Measurements from ENCODE around the gene PHLDB3. TPM values are rescaled to one million over a fixed set of nuclear protein-coding genes. Genes with fewer than 3 reads are reported as not detected.

PHLDB3 gene
- total and polyA plus RNA-seq, 10 donors: 8.0 to 23.0 (median 16.1) TPM

DNA sequence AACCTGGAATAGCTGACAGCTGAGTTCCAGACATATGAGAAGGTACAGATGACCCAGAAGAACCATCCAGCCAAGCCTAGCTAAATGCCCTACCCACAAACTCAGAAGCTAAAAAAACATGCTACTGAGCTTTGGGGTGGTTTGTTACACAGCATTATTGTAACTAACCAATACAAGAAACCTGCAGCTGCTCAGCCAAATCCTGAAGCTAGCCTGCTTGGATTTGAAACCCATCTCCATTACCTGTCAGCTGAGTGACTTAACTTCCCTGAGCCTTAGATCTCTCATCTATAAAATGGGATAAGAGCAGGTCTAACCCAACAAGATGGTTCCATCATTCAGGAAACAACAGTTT is 64.9 kb downstream of the PHLDB3 start:
- TF ChIP-seq POLR2AphosphoS5 (IDR thresholded peaks at IDR 0.05) (no peak), POLR2A (IDR thresholded peaks at IDR 0.05) (no peak)
- TF ChIP-seq, protein P1, sequence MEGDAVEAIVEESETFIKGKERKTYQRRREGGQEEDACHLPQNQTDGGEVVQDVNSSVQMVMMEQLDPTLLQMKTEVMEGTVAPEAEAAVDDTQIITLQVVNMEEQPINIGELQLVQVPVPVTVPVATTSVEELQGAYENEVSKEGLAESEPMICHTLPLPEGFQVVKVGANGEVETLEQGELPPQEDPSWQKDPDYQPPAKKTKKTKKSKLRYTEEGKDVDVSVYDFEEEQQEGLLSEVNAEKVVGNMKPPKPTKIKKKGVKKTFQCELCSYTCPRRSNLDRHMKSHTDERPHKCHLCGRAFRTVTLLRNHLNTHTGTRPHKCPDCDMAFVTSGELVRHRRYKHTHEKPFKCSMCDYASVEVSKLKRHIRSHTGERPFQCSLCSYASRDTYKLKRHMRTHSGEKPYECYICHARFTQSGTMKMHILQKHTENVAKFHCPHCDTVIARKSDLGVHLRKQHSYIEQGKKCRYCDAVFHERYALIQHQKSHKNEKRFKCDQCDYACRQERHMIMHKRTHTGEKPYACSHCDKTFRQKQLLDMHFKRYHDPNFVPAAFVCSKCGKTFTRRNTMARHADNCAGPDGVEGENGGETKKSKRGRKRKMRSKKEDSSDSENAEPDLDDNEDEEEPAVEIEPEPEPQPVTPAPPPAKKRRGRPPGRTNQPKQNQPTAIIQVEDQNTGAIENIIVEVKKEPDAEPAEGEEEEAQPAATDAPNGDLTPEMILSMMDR (IDR thresholded peaks at IDR 0.05 in 8 of 11, conservative IDR thresholded peaks at IDR 0.05 in 3 of 11): no peak
- Histone ChIP-seq H3K4me3 (no peak overlapping the region), H3K27ac (peak overlapping the region in 4 of 8 donors; percentile 65 to 79 (median 72)), H3K27me3 (replicated peaks in 1 of 7) (no peaks in the 10 kb centered on the region), H3K9me3 (no peaks in the 10 kb centered on the region), H3K36me3 (no peaks in the 10 kb centered on the region), H3K4me1 (peaks cover 9 to 27% (median 21%) of the 10 kb centered on the region in 6 donors)
- DNase-seq: no peak
- intact Hi-C loops (cut with DNase I; ENCODE audit: low total_unique reads): no loop called here

DNA sequence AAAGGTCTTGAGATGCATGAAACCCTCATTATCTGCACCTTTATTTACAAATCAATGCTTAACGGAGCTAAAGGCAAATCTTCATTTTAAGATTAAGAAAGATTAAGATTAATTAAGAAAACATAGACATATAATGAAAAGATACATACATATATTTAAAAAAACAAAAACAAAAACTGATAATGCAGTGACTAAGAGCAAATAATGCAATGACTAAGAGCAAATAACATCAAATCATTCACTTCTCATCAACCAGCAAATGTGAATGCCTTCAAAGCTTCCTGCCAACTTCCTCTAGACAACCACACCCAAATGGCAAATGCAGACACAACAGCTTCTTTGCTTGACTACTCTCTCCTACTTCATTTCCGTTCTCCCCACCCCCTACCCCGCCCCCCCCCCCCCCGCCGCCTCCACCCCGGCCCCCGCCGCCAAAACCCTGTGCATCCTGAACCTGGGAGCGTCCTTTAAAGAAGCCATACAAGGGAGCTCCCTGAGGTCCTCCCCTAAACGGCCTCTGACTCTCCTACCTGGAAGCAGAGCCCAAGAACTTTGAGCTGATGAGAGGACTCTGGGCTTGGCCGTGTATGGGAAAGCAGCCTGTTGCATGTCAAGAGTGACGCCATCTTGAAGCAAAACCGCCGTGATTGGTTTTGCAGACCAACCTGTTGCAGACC is 65.4 kb downstream of the PHLDB3 start:
- intact Hi-C loops (cut with DNase I; ENCODE audit: low total_unique reads): no loop called here
- Histone ChIP-seq H3K27ac (peak overlapping the region; percentile 46 to 79 (median 67)), H3K36me3 (no peaks in the 10 kb centered on the region), H3K27me3 (replicated peaks in 1 of 7) (no peaks in the 10 kb centered on the region), H3K4me3 (no peak overlapping the region), H3K9me3 (no peaks in the 10 kb centered on the region), H3K4me1 (peaks cover 9 to 26% (median 21%) of the 10 kb centered on the region in 6 donors)
- DNase-seq: no peak
- WGBS, 5 donors: 27 to 38% (median 31%) methylated on average over 13 to 14 of the region's 14 CpGs
- TF ChIP-seq, protein P1 (IDR thresholded peaks at IDR 0.05 in 8 of 11, conservative IDR thresholded peaks at IDR 0.05 in 3 of 11): no peak
- no peak for TF ChIP-seq POLR2AphosphoS5 (IDR thresholded peaks at IDR 0.05)

DNA sequence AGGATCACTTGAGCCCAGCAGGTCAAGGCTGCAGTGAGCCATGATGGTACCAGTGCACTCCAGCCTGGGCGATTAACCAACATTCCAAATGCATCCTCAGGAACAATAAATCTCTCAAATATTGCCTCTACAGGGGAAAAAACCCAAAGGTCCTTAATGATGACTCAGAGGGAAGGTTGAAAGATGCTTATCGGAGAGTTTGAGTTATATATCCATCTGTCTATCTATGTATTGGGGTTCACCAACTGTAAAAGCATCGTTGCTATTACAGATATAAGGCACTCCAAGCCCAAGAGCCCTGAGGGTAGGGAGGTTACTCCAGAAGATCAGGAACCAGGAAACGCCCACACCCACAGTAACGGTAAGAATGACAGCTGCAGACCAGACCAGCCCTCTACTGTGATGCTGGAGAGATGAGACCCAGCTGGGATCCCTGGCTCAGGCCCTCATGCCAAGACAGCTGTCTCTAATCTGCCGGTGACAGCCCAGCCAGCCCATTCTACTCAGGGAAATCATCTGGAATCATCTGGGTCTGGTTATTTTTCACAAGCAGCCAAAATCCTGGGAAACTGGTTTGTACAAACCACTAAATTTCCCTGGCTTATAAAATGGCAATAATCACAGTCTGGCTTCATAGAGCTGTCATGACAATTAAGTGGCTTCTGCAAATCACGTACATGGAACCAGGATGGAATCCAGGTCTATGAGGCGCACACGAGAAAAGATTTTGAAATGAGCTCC is 66.1 kb downstream of the PHLDB3 start:
- peak overlapping the region; percentile 46 to 79 (median 67) for H3K27ac ChIP-seq

More for the DNA sequence above, 66.1 kb downstream of the PHLDB3 start:
- intact Hi-C loops (cut with DNase I; ENCODE audit: low total_unique reads): no loop called here
- Histone ChIP-seq H3K36me3 (no peaks in the 10 kb centered on the region), H3K4me3 (no peak overlapping the region), H3K4me1 (peaks cover 9 to 26% (median 21%) of the 10 kb centered on the region in 6 donors), H3K9me3 (no peaks in the 10 kb centered on the region), H3K27me3 (replicated peaks in 1 of 7) (no peaks in the 10 kb centered on the region)
- WGBS, 5 donors: 55 to 66% (median 59%) methylated on average over 8 to 9 of the region's 9 CpGs
- DNase-seq: no peak
- no peak for TF ChIP-seq POLR2A (IDR thresholded peaks at IDR 0.05)
- TF ChIP-seq POLR2AphosphoS5 (IDR thresholded peaks at IDR 0.05): peak in 2 of 3 donors; percentile 82 to 84
- TF ChIP-seq, protein P1 (IDR thresholded peaks at IDR 0.05 in 8 of 11, conservative IDR thresholded peaks at IDR 0.05 in 3 of 11): no peak
